GM12878 (cell line): ENCODE results near the gene ZDHHC17. TPM values are rescaled to one million over a fixed set of nuclear protein-coding genes. Genes with fewer than 3 reads are reported as not detected.

ENCODE experiments used
- ATAC-seq: fragments of 200-7000 bp; cut with Tn5 transposase; 3 replicates; pipeline ENCODE4 v1.9.1; 2020; ENCODE audit warnings: mild to moderate bottlenecking, moderate library complexity
- BruUV-seq: library from RNA; stranded (reverse); fragments of 400-500 nt; replicated peaks from 2 replicates; lab custom pipeline; 2021; lab: Mats Ljungman, UMichigan
- CTCF ChIA-PET: fragments of 300-600 bp; sonication (Branson Sonifier 250); formaldehyde crosslinking; extraction: SDS; loops from one replicate; lab custom pipeline; 2021; ENCODE audit warnings: inconsistent platforms; lab: Yijun Ruan, JAX
- POLR2A ChIA-PET: fragments of 350-600 bp; formaldehyde crosslinking; extraction: SDS; loops from one replicate; lab custom pipeline; 2021; ENCODE audit warnings: inconsistent platforms; lab: Charles Lee
- RAD21 ChIA-PET: fragments of 300-600 bp; sonication (Branson Sonifier 250); formaldehyde crosslinking; loops from one replicate; lab custom pipeline; 2023; ENCODE audit warnings: antibody characterized with exemption; ENCODE audit not compliant: unreplicated experiment; lab: Charles Lee
- SMC1A ChIA-PET: fragments of 300-600 bp; sonication (Branson Sonifier 250); formaldehyde crosslinking; loops from one replicate; lab custom pipeline; 2023; ENCODE audit not compliant: unreplicated experiment, uncharacterized antibody; lab: Charles Lee
- DNase-seq: peaks from one replicate; pipeline ENCODE4 v3.0.0-alpha.2; 2011; ENCODE audit warnings: low read depth, low spot score
- FAIRE-seq: peaks from 3 replicates; lab custom pipeline; 2011; peaks lifted over from hg19 to GRCh38; lab: Jason Lieb, UNC
- H2AFZ ChIP-seq: 2 replicates; pipeline ENCODE4 v1.6.0; 2011; ENCODE audit warnings: low read depth, low read length, control low read depth; ENCODE audit not compliant: control insufficient read depth
- H3K27ac ChIP-seq: 2 replicates; pipeline ENCODE4 v1.5.1; 2011; ENCODE audit warnings: control low read depth; ENCODE audit not compliant: control insufficient read depth, insufficient read depth
- H3K27me3 ChIP-seq, 2 experiments: replicated peaks in 1 of 2; 2 replicates each; pipeline versions ENCODE4 v1.6.0 to v1.6.1; 2011; ENCODE audit warnings: low read length in 1 of 2; ENCODE audit not compliant: control insufficient read depth in 2 of 2, insufficient read depth in 2 of 2
- H3K36me3 ChIP-seq, 2 experiments: 2 replicates each; pipeline ENCODE4 v1.5.1; 2011; ENCODE audit warnings: low read length in 1 of 2; ENCODE audit not compliant: control insufficient read depth in 2 of 2, insufficient read depth in 2 of 2
- H3K4me1 ChIP-seq: 2 replicates; pipeline ENCODE4 v1.6.1; 2011; ENCODE audit warnings: mild to moderate bottlenecking, low read length, moderate library complexity, mixed read lengths; ENCODE audit not compliant: control insufficient read depth, insufficient read depth
- H3K4me2 ChIP-seq: 2 replicates; pipeline ENCODE4 v1.6.0; 2011; ENCODE audit warnings: control low read depth; ENCODE audit not compliant: control insufficient read depth, insufficient read depth
- H3K4me3 ChIP-seq: fragments of 200-600 bp; sonication (generic); 2 replicates; pipeline ENCODE4 v1.5.1; 2016
- H3K79me2 ChIP-seq: 2 replicates; pipeline ENCODE4 v1.6.0; 2011; ENCODE audit warnings: low read length; ENCODE audit not compliant: control insufficient read depth, insufficient read depth
- H3K9ac ChIP-seq: 2 replicates; pipeline ENCODE4 v1.8.0; 2011; ENCODE audit warnings: low read length, control low read depth, mixed read lengths; ENCODE audit not compliant: control insufficient read depth, insufficient read depth
- H3K9me3 ChIP-seq: replicated peaks from 3 replicates; pipeline ENCODE4 v1.5.1; 2011; ENCODE audit warnings: mild to moderate bottlenecking, low read length; ENCODE audit not compliant: control insufficient read depth, insufficient read depth
- H4K20me1 ChIP-seq: 2 replicates; pipeline ENCODE4 v1.6.0; 2011; ENCODE audit not compliant: control insufficient read depth, insufficient read depth
- CBX5 ChIP-seq: sonication (generic); IDR thresholded peaks from 2 replicates; pipeline ENCODE4 v1.6.1; 2016; ENCODE audit warnings: low read depth, moderate library complexity, mild to moderate bottlenecking, inconsistent platforms
- JUNB ChIP-seq: IDR thresholded peaks from 2 replicates; pipeline ENCODE4 v1.6.1; 2016; ENCODE audit warnings: antibody characterized with exemption, mild to moderate bottlenecking
- WGBS: methylation state at CpG from one replicate; pipeline ENCODE4 v1.1.6; 2016; ENCODE audit warnings: low lambda C conversion rate; ENCODE audit not compliant: insufficient replicate concordance, insufficient coverage; ENCODE audit errors: missing lambda C conversion rate; 5-methylcytosine and 5-hydroxymethylcytosine counted together
- in situ Hi-C: fragments of 300-500 bp; cut with MboI; formaldehyde crosslinking; loops from 9 replicates; pipeline ENCODE4 v1.14.3; 2018; ENCODE audit warnings: mixed read lengths
- intact Hi-C: fragments of 100-400 bp; cut with micrococcal nuclease; formaldehyde crosslinking; loops from one replicate; pipeline ENCODE4 v1.14.2; 2022; ENCODE audit not compliant: unreplicated experiment
- polyA plus RNA-seq, 11 experiments: library from polyadenylated mRNA; depleted of rRNA in 4 of 11; unstranded in 6 of 11; stranded (reverse) in 5 of 11; fragments of >200 nt; fragmentation: Nextera tagmentation in 4 of 11; fragmentation: Illumina TruSeq in 1 of 11; extraction: Ambion mirVana in 4 of 11; extraction: Trizol in 1 of 11; gene quantifications; 1 replicate in 1 of 11; 2 replicates in 10 of 11; pipeline versions ENCODE4 v1.2.1 to v1.2.3, GENCODE V29; 2011 to 2016; ENCODE audit warnings: inconsistent platforms in 2 of 11, missing spikeins in 2 of 11, low read depth in 1 of 11
- total RNA-seq, 4 experiments: library from RNA; depleted of rRNA in 3 of 4; stranded (reverse); fragments of >200 nt in 3 of 4; fragmentation: Illumina TruSeq in 1 of 4; extraction: Trizol in 1 of 4; gene quantifications; 2 replicates each; pipeline versions ENCODE4 v1.2.1 to v1.2.3, GENCODE V29; 2013 to 2021
- TF ChIP-seq, protein P1 (sequence below): fragments of 450-650 bp; IDR thresholded peaks from 2 replicates; pipeline ENCODE4 v1.6.1; 2018; ENCODE audit warnings: mild to moderate bottlenecking, low read depth, moderate library complexity; ENCODE audit not compliant: partially characterized antibody
- TF ChIP-seq, protein P2 (sequence below): fragments of 150-350 bp; IDR thresholded peaks from 2 replicates; pipeline ENCODE4 v1.6.1; 2016; ENCODE audit warnings: low read depth, low read length
- TF ChIP-seq, protein P3 (sequence below): IDR thresholded peaks from 2 replicates; pipeline ENCODE4 v1.6.1; 2011; ENCODE audit warnings: borderline replicate concordance, low read depth, mild to moderate bottlenecking, moderate library complexity, low read length; ENCODE audit not compliant: insufficient read depth, poor library complexity, severe bottlenecking
- TF ChIP-seq, protein P4 (sequence below): fragments of 450-650 bp; IDR thresholded peaks from 2 replicates; pipeline ENCODE4 v1.6.1; 2017; ENCODE audit warnings: mild to moderate bottlenecking
- TF ChIP-seq, protein P5 (sequence below): fragments of 450-650 bp; IDR thresholded peaks from 2 replicates; pipeline ENCODE4 v1.6.1; 2017; ENCODE audit warnings: mild to moderate bottlenecking, moderate library complexity

ZDHHC17 gene
- total and polyA plus RNA-seq, 10 of the 15 experiments (the other 5 are each of a cell fraction or from before 2014, with no cell fraction given) = 4.3 to 50.0 (median 19.3) TPM

DNA sequence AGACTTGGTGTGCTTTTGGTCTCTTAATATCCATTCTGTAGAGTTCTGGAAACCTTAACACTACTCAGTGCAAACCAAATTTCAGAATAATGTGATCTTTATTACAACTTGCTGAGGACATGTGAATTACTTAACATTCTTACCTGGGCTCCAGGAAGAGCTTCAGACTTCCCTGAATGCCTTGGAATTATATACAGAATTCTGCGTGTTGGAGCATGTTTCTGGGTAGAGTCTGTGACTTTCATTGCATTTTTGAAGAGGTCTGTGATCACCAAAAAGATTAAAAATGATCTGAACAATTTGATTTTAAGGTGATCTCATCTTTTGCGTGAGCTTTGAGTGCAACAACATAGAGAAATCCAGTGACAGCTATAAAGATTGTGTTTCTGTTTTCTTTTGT, 35.4 kb downstream of the ZDHHC17 start (continued):
- TF ChIP-seq CBX5 = no peak
- TF ChIP-seq, protein P1, sequence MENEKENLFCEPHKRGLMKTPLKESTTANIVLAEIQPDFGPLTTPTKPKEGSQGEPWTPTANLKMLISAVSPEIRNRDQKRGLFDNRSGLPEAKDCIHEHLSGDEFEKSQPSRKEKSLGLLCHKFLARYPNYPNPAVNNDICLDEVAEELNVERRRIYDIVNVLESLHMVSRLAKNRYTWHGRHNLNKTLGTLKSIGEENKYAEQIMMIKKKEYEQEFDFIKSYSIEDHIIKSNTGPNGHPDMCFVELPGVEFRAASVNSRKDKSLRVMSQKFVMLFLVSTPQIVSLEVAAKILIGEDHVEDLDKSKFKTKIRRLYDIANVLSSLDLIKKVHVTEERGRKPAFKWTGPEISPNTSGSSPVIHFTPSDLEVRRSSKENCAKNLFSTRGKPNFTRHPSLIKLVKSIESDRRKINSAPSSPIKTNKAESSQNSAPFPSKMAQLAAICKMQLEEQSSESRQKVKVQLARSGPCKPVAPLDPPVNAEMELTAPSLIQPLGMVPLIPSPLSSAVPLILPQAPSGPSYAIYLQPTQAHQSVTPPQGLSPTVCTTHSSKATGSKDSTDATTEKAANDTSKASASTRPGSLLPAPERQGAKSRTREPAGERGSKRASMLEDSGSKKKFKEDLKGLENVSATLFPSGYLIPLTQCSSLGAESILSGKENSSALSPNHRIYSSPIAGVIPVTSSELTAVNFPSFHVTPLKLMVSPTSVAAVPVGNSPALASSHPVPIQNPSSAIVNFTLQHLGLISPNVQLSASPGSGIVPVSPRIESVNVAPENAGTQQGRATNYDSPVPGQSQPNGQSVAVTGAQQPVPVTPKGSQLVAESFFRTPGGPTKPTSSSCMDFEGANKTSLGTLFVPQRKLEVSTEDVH = no peak

DNA sequence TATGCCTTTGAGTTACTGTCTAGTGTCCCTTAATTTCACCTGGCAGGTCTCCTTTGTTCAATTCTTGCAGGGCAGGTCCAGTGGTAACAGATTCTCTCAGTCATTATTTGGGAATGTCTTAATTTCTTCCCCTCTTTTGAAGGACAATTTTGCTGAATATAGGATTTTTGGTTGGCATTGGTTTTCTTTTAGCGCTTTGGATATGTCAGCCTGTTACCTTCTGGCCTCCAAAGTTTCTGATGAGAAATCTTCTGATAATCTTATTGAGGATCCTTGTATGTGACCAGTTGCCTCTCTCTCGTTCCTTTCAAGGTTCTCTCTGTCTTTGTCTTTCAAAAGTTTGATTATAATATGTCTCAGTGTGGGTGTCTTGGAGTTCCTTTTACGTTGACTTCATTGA, 38.1 kb downstream of the ZDHHC17 start:
- DNase-seq (no peak), FAIRE-seq (no peak), ATAC-seq (no peak)
- no peaks in the 10 kb centered on the region; the same call in 1 of the 3 replicates for H3K9me3 ChIP-seq
- H4K20me1 ChIP-seq = no peaks in the 10 kb centered on the region
- H3K4me2 ChIP-seq = no peak overlapping the region
- 100% methylated on average over 3 of the region's 3 CpGs for WGBS
- H3K4me1 ChIP-seq = no peaks in the 10 kb centered on the region
- no peak overlapping the region for H3K4me3 ChIP-seq
- no peak overlapping the region for H3K9ac ChIP-seq
- no peak overlapping the region for H2AFZ ChIP-seq
- no peaks in the 10 kb centered on the region for H3K79me2 ChIP-seq
- ChIA-PET POLR2A (no interaction called here), SMC1A (interaction anchor here (0.6 kb wide), 1 partner anchor 89 kb away, joined by 3 read pairs; no protein-coding TSS in a partner anchor), CTCF (interaction anchor here (1.6 kb wide), 1 partner anchor 8 kb away, joined by 4 read pairs; no protein-coding TSS in a partner anchor), RAD21 (no interaction called here)
- H3K36me3 ChIP-seq = peaks cover 6 to 15% of the 10 kb centered on the region in 2 experiments
- no peak overlapping the region for H3K27ac ChIP-seq
- intact Hi-C loops = no loop called here
- H3K27me3 ChIP-seq = no peaks in the 10 kb centered on the region
- in situ Hi-C loops = no loop called here
- no TSS peak for BruUV-seq
- TF ChIP-seq JUNB = no peak
- TF ChIP-seq, protein P2, sequence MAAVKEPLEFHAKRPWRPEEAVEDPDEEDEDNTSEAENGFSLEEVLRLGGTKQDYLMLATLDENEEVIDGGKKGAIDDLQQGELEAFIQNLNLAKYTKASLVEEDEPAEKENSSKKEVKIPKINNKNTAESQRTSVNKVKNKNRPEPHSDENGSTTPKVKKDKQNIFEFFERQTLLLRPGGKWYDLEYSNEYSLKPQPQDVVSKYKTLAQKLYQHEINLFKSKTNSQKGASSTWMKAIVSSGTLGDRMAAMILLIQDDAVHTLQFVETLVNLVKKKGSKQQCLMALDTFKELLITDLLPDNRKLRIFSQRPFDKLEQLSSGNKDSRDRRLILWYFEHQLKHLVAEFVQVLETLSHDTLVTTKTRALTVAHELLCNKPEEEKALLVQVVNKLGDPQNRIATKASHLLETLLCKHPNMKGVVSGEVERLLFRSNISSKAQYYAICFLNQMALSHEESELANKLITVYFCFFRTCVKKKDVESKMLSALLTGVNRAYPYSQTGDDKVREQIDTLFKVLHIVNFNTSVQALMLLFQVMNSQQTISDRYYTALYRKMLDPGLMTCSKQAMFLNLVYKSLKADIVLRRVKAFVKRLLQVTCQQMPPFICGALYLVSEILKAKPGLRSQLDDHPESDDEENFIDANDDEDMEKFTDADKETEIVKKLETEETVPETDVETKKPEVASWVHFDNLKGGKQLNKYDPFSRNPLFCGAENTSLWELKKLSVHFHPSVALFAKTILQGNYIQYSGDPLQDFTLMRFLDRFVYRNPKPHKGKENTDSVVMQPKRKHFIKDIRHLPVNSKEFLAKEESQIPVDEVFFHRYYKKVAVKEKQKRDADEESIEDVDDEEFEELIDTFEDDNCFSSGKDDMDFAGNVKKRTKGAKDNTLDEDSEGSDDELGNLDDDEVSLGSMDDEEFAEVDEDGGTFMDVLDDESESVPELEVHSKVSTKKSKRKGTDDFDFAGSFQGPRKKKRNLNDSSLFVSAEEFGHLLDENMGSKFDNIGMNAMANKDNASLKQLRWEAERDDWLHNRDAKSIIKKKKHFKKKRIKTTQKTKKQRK = no peak
- TF ChIP-seq, protein P3, sequence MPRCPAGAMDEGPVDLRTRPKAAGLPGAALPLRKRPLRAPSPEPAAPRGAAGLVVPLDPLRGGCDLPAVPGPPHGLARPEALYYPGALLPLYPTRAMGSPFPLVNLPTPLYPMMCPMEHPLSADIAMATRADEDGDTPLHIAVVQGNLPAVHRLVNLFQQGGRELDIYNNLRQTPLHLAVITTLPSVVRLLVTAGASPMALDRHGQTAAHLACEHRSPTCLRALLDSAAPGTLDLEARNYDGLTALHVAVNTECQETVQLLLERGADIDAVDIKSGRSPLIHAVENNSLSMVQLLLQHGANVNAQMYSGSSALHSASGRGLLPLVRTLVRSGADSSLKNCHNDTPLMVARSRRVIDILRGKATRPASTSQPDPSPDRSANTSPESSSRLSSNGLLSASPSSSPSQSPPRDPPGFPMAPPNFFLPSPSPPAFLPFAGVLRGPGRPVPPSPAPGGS = no peak
- TF ChIP-seq, protein P4, sequence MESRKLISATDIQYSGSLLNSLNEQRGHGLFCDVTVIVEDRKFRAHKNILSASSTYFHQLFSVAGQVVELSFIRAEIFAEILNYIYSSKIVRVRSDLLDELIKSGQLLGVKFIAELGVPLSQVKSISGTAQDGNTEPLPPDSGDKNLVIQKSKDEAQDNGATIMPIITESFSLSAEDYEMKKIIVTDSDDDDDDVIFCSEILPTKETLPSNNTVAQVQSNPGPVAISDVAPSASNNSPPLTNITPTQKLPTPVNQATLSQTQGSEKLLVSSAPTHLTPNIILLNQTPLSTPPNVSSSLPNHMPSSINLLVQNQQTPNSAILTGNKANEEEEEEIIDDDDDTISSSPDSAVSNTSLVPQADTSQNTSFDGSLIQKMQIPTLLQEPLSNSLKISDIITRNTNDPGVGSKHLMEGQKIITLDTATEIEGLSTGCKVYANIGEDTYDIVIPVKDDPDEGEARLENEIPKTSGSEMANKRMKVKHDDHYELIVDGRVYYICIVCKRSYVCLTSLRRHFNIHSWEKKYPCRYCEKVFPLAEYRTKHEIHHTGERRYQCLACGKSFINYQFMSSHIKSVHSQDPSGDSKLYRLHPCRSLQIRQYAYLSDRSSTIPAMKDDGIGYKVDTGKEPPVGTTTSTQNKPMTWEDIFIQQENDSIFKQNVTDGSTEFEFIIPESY = peak; percentile 93
- TF ChIP-seq, protein P5, sequence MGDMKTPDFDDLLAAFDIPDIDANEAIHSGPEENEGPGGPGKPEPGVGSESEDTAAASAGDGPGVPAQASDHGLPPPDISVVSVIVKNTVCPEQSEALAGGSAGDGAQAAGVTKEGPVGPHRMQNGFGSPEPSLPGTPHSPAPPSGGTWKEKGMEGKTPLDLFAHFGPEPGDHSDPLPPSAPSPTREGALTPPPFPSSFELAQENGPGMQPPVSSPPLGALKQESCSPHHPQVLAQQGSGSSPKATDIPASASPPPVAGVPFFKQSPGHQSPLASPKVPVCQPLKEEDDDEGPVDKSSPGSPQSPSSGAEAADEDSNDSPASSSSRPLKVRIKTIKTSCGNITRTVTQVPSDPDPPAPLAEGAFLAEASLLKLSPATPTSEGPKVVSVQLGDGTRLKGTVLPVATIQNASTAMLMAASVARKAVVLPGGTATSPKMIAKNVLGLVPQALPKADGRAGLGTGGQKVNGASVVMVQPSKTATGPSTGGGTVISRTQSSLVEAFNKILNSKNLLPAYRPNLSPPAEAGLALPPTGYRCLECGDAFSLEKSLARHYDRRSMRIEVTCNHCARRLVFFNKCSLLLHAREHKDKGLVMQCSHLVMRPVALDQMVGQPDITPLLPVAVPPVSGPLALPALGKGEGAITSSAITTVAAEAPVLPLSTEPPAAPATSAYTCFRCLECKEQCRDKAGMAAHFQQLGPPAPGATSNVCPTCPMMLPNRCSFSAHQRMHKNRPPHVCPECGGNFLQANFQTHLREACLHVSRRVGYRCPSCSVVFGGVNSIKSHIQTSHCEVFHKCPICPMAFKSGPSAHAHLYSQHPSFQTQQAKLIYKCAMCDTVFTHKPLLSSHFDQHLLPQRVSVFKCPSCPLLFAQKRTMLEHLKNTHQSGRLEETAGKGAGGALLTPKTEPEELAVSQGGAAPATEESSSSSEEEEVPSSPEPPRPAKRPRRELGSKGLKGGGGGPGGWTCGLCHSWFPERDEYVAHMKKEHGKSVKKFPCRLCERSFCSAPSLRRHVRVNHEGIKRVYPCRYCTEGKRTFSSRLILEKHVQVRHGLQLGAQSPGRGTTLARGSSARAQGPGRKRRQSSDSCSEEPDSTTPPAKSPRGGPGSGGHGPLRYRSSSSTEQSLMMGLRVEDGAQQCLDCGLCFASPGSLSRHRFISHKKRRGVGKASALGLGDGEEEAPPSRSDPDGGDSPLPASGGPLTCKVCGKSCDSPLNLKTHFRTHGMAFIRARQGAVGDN = no peak
